Kidney epithelial cell (primary cell): Measurements from ENCODE around the gene CNOT2. TPM values are rescaled to one million over a fixed set of nuclear protein-coding genes. Genes with fewer than 3 reads are reported as not detected.

ENCODE experiments used
- DNase-seq: peaks from one replicate; pipeline ENCODE4 v3.0.0-alpha.2; 2010; ENCODE audit warnings: low read depth
- H3K27me3 ChIP-seq: 2 replicates; pipeline ENCODE4 v1.6.0; 2011; ENCODE audit warnings: low read length; ENCODE audit not compliant: control insufficient read depth, insufficient read depth
- H3K36me3 ChIP-seq: 2 replicates; pipeline ENCODE4 v1.5.1; 2011; ENCODE audit warnings: low read length; ENCODE audit not compliant: control insufficient read depth, insufficient read depth
- H3K4me3 ChIP-seq: 2 replicates; pipeline ENCODE4 v1.5.1; 2011; ENCODE audit warnings: low read depth, mild to moderate bottlenecking, control low read depth, low read length
- total RNA-seq: library from RNA; depleted of rRNA; stranded (reverse); fragments of >200 nt; gene quantifications from 2 replicates; pipeline ENCODE4 v1.2.3, GENCODE V29; 2015
- TF ChIP-seq, protein P1 (sequence below): IDR thresholded peaks from 2 replicates; pipeline ENCODE4 v1.5.1; 2011; ENCODE audit warnings: mild to moderate bottlenecking, moderate library complexity, low read length, control low read depth, inconsistent platforms; ENCODE audit not compliant: insufficient read depth, poor library complexity, severe bottlenecking

CNOT2 gene
- total RNA-seq, 1 donor from 2014 or later, result 96.8 TPM

DNA sequence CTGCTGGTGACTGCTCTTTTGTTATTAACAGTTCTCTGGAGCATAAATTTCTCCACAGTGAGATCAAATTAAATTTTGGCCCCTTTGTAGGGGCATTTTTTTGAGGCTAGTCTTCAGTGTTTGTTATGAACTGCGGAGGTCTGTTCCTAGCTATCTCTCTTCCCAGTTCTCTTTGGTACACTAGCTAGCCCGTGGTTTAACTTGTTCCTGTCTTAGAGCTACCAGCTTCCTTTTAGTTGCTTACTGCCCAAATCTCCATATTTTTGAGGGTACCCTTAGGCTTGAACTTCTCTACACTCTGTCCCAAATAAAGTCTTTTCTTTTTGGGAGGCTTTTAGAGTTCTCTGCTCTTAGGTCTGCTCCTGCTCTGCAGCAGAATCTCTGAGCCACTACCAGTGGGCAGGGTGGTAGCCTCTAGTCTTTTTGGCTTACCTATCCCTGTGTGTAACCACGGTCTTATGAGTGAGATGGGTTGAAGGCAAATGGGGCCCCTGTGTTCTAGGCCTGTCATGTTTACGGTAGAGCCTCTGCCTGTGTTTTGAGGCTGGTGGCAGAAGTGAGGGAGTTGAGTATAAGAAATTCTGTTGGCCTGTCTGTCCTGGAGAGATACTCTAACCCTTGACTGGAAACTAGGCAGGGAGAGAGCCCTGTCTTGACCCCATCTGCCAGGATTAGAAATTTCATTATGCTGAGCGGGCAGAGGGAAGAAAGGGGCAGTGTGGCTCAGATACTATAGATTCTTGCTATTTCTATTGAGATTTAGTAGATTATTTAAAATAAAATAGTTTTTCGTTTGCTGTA, 21.0 kb downstream of the CNOT2 start:
- H3K4me3 ChIP-seq, result no peak overlapping the region
- TF ChIP-seq, protein P1, sequence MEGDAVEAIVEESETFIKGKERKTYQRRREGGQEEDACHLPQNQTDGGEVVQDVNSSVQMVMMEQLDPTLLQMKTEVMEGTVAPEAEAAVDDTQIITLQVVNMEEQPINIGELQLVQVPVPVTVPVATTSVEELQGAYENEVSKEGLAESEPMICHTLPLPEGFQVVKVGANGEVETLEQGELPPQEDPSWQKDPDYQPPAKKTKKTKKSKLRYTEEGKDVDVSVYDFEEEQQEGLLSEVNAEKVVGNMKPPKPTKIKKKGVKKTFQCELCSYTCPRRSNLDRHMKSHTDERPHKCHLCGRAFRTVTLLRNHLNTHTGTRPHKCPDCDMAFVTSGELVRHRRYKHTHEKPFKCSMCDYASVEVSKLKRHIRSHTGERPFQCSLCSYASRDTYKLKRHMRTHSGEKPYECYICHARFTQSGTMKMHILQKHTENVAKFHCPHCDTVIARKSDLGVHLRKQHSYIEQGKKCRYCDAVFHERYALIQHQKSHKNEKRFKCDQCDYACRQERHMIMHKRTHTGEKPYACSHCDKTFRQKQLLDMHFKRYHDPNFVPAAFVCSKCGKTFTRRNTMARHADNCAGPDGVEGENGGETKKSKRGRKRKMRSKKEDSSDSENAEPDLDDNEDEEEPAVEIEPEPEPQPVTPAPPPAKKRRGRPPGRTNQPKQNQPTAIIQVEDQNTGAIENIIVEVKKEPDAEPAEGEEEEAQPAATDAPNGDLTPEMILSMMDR, result no peak
- DNase-seq, result no peak
- no peaks in the 10 kb centered on the region for H3K36me3 ChIP-seq
- H3K27me3 ChIP-seq, result no peaks in the 10 kb centered on the region

DNA sequence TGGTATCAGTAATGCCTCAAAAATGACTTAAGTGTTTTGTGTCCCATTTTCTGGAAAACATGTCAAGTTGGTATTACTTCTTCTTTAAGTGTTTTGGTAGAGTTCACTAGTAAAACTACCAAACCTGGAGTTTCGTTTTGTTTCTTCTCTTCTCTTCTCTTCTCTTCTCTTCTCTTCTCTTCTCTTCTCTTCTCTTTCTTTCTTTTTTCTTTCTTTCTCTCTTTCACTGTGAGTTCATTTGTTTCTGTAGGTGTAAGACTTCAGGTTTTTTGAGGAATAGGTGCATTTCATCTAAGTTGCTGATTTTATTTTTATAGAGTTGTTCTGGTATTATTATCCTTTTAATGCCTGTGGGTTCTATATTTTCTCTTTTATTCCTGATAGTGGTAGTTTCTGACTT, 21.9 kb downstream of the CNOT2 start:
- TF ChIP-seq, protein P1, result no peak
- Histone ChIP-seq H3K36me3 (no peaks in the 10 kb centered on the region), H3K4me3 (no peak overlapping the region), H3K27me3 (no peaks in the 10 kb centered on the region)
- no peak for DNase-seq

DNA sequence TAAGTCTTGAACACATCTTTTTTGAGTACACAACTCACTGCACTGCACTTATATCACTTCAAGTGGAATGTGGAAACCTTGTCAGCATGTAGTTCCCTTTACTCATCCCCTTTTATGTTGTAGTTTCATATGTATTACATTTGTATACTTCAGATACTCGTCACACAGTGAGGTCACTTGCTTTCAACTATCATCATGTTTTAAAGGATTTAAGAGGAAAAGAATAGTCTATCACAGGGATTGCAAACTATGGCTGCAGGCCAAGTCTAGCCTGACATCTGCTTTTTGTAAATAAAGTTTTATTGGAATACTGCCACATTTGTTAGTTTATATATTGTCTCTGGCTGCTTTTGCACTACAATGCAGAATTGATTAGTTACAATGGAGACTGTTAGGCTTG, 24.3 kb downstream of the CNOT2 start:
- TF ChIP-seq, protein P1, result no peak

DNA sequence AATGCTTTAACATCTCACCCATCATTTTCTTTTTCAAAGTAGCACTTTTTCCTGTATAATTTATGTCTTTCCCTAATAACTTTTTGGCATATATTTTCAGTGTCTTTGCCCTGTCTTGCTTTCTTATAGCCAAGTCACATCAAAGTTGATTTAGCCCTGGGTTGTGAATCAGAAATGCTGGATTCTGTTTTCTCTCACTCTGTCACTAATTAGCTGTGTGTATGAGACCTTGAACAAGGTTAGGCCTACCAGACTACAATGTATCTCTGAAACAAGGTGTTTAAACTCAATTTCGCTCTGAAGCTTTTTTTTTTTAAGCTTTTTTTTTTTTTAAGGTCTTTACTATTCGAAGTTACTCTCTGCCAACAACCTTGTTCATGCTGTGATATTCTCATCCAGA, 25.7 kb downstream of the CNOT2 start:
- DNase-seq, result no peak
- Histone ChIP-seq H3K27me3 (no peaks in the 10 kb centered on the region), H3K4me3 (no peak overlapping the region), H3K36me3 (no peaks in the 10 kb centered on the region)
- TF ChIP-seq, protein P1, result no peak

More for the DNA sequence above, 24.3 kb downstream of the CNOT2 start:
- no peaks in the 10 kb centered on the region for H3K27me3 ChIP-seq
- no peak overlapping the region for H3K4me3 ChIP-seq
- H3K36me3 ChIP-seq, result no peaks in the 10 kb centered on the region
- no peak for DNase-seq

DNA sequence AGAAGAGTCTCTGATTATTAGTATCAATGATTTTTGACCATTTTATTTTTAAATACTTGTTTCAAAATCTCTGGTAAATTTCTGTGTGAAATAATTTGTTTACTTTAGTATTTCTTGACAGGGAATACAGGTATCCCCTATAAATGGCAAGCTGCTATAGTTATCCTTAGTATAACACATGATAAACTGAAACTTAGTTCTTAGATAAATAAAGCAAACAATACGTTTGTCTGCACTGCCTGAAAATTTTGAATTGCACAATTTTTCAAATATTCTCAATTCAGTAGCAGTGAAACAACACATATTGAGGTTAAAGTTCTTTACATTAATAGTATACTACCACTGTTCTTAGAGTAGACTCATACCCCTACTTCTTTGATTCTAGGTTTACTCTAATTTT, 26.9 kb downstream of the CNOT2 start:
- TF ChIP-seq, protein P1, result no peak

DNA sequence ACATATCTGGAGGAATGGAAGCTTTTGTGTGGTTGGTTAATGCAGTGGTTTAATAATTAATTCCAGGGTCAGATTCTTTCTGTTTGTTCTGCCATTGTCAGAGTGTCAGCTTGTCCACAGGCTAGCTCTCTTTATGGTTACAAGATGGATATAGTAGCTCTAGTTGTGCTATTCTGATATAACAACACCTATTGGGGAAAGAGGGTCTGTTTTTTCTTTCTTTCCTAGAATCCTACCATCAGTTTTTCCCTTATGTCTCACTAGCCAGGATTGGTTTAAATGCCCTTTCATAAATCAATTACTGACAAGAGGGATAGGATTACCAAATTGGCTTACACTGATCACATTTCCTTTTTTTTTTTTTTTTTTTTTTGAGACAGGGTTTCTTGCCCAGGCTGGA, 27.8 kb downstream of the CNOT2 start:
- TF ChIP-seq, protein P1, result no peak
- H3K27me3 ChIP-seq, result no peaks in the 10 kb centered on the region
- H3K4me3 ChIP-seq, result no peak overlapping the region
- DNase-seq, result no peak
- H3K36me3 ChIP-seq, result no peaks in the 10 kb centered on the region

More for the DNA sequence above, 26.9 kb downstream of the CNOT2 start:
- Histone ChIP-seq H3K27me3 (no peaks in the 10 kb centered on the region), H3K4me3 (no peak overlapping the region), H3K36me3 (no peaks in the 10 kb centered on the region)
- DNase-seq, result no peak
